Endodermal cell (in vitro differentiated cells): ENCODE results near the gene TMEM108. TPM values are rescaled to one million over a fixed set of nuclear protein-coding genes. Genes with fewer than 3 reads are reported as not detected.

ENCODE experiments used
- DNase-seq: peaks from one replicate; pipeline ENCODE4 v3.0.0-alpha.2; 2017
- H3K27ac ChIP-seq: 2 replicates; pipeline ENCODE4 v1.5.1; 2013; ENCODE audit warnings: mild to moderate bottlenecking, low read depth, low read length, moderate library complexity
- H3K27me3 ChIP-seq: 2 replicates; pipeline ENCODE4 v1.6.1; 2013; ENCODE audit warnings: mild to moderate bottlenecking, low read length, moderate library complexity; ENCODE audit not compliant: insufficient read depth, control insufficient read depth, poor library complexity, severe bottlenecking
- H3K36me3 ChIP-seq: 2 replicates; pipeline ENCODE4 v1.7.0; 2013; ENCODE audit warnings: mild to moderate bottlenecking, low read length, moderate library complexity; ENCODE audit not compliant: control insufficient read depth, insufficient read depth
- H3K4me1 ChIP-seq: one replicate; pipeline ENCODE4 v1.7.0; 2013; ENCODE audit warnings: low read length; ENCODE audit not compliant: control insufficient read depth, insufficient read depth
- H3K4me3 ChIP-seq: 2 replicates; pipeline ENCODE4 v1.5.1; 2013; ENCODE audit warnings: mild to moderate bottlenecking, low read length, moderate library complexity
- H3K9ac ChIP-seq: 2 replicates; pipeline ENCODE4 v1.6.1; 2013; ENCODE audit warnings: mild to moderate bottlenecking, low read length, moderate library complexity; ENCODE audit not compliant: poor library complexity, severe bottlenecking; ENCODE audit errors: extremely low read depth
- H3K9me3 ChIP-seq: 2 replicates; pipeline ENCODE4 v1.6.1; 2013; ENCODE audit warnings: mild to moderate bottlenecking, low read length, moderate library complexity; ENCODE audit not compliant: control insufficient read depth
- H3K27ac Mint-ChIP-seq: 2 replicates; pipeline ENCODE4 v1.8.0; 2020; ENCODE audit warnings: mixed read lengths
- H3K27me3 Mint-ChIP-seq: 2 replicates; pipeline ENCODE4 v1.8.0; 2021; ENCODE audit warnings: mild to moderate bottlenecking, mixed read lengths; ENCODE audit not compliant: insufficient read depth
- H3K36me3 Mint-ChIP-seq: 2 replicates; pipeline ENCODE4 v1.8.0; 2020; ENCODE audit warnings: low read depth, mixed read lengths
- H3K4me1 Mint-ChIP-seq: 2 replicates; pipeline ENCODE4 v1.8.0; 2020; ENCODE audit warnings: mixed read lengths
- H3K4me3 Mint-ChIP-seq: 2 replicates; pipeline ENCODE4 v1.8.0; 2020; ENCODE audit warnings: mild to moderate bottlenecking, moderate library complexity, mixed read lengths
- H3K9me3 Mint-ChIP-seq: 2 replicates; pipeline ENCODE4 v1.8.0; 2020; ENCODE audit warnings: mild to moderate bottlenecking, mixed read lengths
- CTCF ChIP-seq: fragments of 200-600 bp; sonication (generic); conservative IDR thresholded peaks from 2 replicates; pipeline ENCODE4 v1.5.0; 2021; ENCODE audit warnings: antibody characterized with exemption, mild to moderate bottlenecking
- WGBS, 2 experiments: methylation state at CpG; one replicate each; pipeline versions ENCODE4 v1.1.5 to v1.1.7; 2013; ENCODE audit warnings: missing lambda C conversion rate in 2 of 2, mixed read lengths in 1 of 2; ENCODE audit not compliant: insufficient coverage in 1 of 2, insufficient read length in 1 of 2; 5-methylcytosine and 5-hydroxymethylcytosine counted together
- total RNA-seq, 2 donors: library from RNA; stranded (reverse); fragmentation: NEBNext Ultra II Directional in 1 of 2; extraction: Animal tissue kit (Norgen Biotek cat#: 25700) in 1 of 2; gene quantifications; 2 replicates in 1 of 2; 3 replicates in 1 of 2; pipeline ENCODE4 v1.2.1, GENCODE V29; 2021

The TMEM108 gene
- total RNA-seq, 2 donors from 2014 or later, result 4.8 to 7.9 TPM

GRCh38 chr3:133361435-133361834, 323.2 kb downstream of the TMEM108 start:
- 92 to 100% methylated on average over 2 to 3 of the region's 4 CpGs for WGBS, 2 experiments
- Histone ChIP-seq H3K27ac (no peak overlapping the region), H3K36me3 (no peaks in the 10 kb centered on the region), H3K9me3 (peaks cover 2% of the 10 kb centered on the region), H3K4me1 (no peaks in the 10 kb centered on the region), H3K9ac (no peak overlapping the region), H3K27me3 (no peaks in the 10 kb centered on the region), H3K4me3 (no peak overlapping the region)
- peaks cover 4% of the 10 kb centered on the region for H3K9me3 Mint-ChIP-seq
- no peaks in the 10 kb centered on the region for H3K36me3 Mint-ChIP-seq
- no peak overlapping the region for H3K27ac Mint-ChIP-seq
- no peaks in the 10 kb centered on the region for H3K27me3 Mint-ChIP-seq
- TF ChIP-seq CTCF, result no peak
- H3K4me3 Mint-ChIP-seq, result no peak overlapping the region
- peaks cover 2% of the 10 kb centered on the region for H3K4me1 Mint-ChIP-seq
- no peak for DNase-seq

GRCh38 chr3:133362539-133362938, 324.3 kb downstream of the TMEM108 start:
- H3K36me3 ChIP-seq, result no peaks in the 10 kb centered on the region
- no peak overlapping the region for H3K9ac ChIP-seq
- H3K4me3 Mint-ChIP-seq, result no peak overlapping the region
- H3K4me1 Mint-ChIP-seq, result peaks cover 2% of the 10 kb centered on the region
- H3K27me3 ChIP-seq, result no peaks in the 10 kb centered on the region
- no peak for DNase-seq
- H3K9me3 Mint-ChIP-seq, result no peaks in the 10 kb centered on the region
- no peaks in the 10 kb centered on the region for H3K4me1 ChIP-seq
- no peaks in the 10 kb centered on the region for H3K36me3 Mint-ChIP-seq
- whole genome bisulfite sequencing, 2 experiments, result 85 to 87% methylated on average over 4 of the region's 4 CpGs
- H3K27me3 Mint-ChIP-seq, result no peaks in the 10 kb centered on the region
- H3K4me3 ChIP-seq, result no peak overlapping the region
- H3K27ac ChIP-seq, result no peak overlapping the region
- no peak overlapping the region for H3K27ac Mint-ChIP-seq
- no peak for TF ChIP-seq CTCF
- H3K9me3 ChIP-seq, result no peaks in the 10 kb centered on the region

GRCh38 chr3:133364704-133365103, 326.5 kb downstream of the TMEM108 start:
- no peaks in the 10 kb centered on the region for H3K27me3 ChIP-seq
- Mint-ChIP-seq H3K27ac (no peak overlapping the region), H3K4me1 (peaks cover 3% of the 10 kb centered on the region), H3K36me3 (no peaks in the 10 kb centered on the region), H3K9me3 (no peaks in the 10 kb centered on the region), H3K4me3 (no peak overlapping the region), H3K27me3 (peaks cover 2% of the 10 kb centered on the region)
- peak; percentile 25 for DNase-seq
- H3K36me3 ChIP-seq, result no peaks in the 10 kb centered on the region
- no peak overlapping the region for H3K4me3 ChIP-seq
- no peaks in the 10 kb centered on the region for H3K4me1 ChIP-seq
- no peak overlapping the region for H3K9ac ChIP-seq
- no peak for TF ChIP-seq CTCF
- 86 to 97% methylated on average over 2 to 4 of the region's 4 CpGs for WGBS, 2 experiments
- H3K27ac ChIP-seq, result no peak overlapping the region
- H3K9me3 ChIP-seq, result no peaks in the 10 kb centered on the region
